ENCODE data around the gene MAGI1. TPM values are rescaled to one million over a fixed set of nuclear protein-coding genes. Genes with fewer than 3 reads are reported as not detected.

MAGI1 gene
- total RNA-seq, 1 donor from 2014 or later = 21.9 TPM

DNA sequence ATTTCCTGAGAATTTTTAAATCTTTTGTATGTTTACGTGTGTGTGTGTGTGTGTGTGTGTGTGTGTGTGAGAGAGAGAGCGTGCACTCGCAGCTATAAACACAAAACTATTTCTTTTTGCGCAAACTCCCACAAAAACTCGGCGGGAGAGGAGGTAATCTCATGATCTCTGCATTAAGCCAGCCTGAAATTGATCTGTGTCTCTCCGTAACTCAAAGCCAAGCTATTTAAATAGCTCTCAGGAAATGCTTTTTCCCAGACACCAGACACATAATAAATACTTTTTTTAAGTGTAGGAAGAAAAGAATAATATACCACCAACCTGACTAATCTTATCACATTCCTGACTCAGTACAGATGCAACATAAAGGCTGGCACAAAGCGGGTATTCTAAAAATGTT, 226.8 kb downstream of the MAGI1 start:
- TF ChIP-seq, protein P1, sequence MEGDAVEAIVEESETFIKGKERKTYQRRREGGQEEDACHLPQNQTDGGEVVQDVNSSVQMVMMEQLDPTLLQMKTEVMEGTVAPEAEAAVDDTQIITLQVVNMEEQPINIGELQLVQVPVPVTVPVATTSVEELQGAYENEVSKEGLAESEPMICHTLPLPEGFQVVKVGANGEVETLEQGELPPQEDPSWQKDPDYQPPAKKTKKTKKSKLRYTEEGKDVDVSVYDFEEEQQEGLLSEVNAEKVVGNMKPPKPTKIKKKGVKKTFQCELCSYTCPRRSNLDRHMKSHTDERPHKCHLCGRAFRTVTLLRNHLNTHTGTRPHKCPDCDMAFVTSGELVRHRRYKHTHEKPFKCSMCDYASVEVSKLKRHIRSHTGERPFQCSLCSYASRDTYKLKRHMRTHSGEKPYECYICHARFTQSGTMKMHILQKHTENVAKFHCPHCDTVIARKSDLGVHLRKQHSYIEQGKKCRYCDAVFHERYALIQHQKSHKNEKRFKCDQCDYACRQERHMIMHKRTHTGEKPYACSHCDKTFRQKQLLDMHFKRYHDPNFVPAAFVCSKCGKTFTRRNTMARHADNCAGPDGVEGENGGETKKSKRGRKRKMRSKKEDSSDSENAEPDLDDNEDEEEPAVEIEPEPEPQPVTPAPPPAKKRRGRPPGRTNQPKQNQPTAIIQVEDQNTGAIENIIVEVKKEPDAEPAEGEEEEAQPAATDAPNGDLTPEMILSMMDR (IDR thresholded peaks at IDR 0.05) = no peak
- H3K9me3 Mint-ChIP-seq (ENCODE audit: unreplicated experiment) = no peaks in the 10 kb centered on the region
- no peaks in the 10 kb centered on the region for H3K27me3 Mint-ChIP-seq (ENCODE audit: unreplicated experiment)
- H3K4me1 Mint-ChIP-seq (ENCODE audit: unreplicated experiment) = peaks cover 15% of the 10 kb centered on the region
- DNase-seq (ENCODE audit: extremely low spot score, unreplicated experiment) = no peak
- no peak overlapping the region for H3K4me3 Mint-ChIP-seq (ENCODE audit: unreplicated experiment)
- H3K27ac Mint-ChIP-seq (ENCODE audit: unreplicated experiment) = no peak overlapping the region
- H3K36me3 Mint-ChIP-seq (ENCODE audit: unreplicated experiment) = no peaks in the 10 kb centered on the region

DNA sequence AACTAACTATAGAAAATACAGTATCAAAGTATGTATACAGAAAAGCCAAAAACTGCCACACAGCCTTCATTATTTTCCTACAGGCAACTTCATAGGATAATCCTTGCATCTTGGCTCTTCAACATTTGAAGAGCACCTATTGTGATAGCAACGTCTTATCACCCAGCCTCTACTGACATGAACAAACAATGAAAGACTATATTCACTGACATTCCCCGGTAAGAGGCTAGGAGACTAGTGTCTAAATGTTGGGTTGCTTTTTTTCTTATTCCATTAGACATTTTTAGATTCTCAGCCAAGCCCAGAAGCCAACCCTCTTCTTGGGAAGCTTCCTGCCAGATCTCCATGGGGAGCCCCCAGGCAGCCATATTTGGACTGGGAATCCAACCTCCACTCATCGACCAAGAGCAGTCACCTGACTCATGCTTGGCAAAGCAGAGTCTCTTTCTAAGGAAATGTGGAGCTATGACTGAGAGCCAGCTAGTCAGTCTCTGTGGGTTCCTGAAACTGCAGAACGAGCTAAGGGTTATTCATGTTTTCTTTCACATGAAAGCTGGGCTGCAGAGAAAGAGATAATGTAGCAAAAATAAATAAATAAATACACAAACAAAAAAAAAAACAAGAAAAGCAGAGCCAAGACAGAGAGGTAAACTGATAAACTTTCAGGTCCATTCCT, 227.5 kb downstream of the MAGI1 start:
- Mint-ChIP-seq H3K36me3 (ENCODE audit: unreplicated experiment) (no peaks in the 10 kb centered on the region), H3K27ac (ENCODE audit: unreplicated experiment) (no peak overlapping the region), H3K4me1 (ENCODE audit: unreplicated experiment) (peaks cover 15% of the 10 kb centered on the region), H3K9me3 (ENCODE audit: unreplicated experiment) (no peaks in the 10 kb centered on the region), H3K4me3 (ENCODE audit: unreplicated experiment) (no peak overlapping the region), H3K27me3 (ENCODE audit: unreplicated experiment) (no peaks in the 10 kb centered on the region)
- TF ChIP-seq, protein P1 (IDR thresholded peaks at IDR 0.05) = no peak
- DNase-seq (ENCODE audit: extremely low spot score, unreplicated experiment) = no peak

DNA sequence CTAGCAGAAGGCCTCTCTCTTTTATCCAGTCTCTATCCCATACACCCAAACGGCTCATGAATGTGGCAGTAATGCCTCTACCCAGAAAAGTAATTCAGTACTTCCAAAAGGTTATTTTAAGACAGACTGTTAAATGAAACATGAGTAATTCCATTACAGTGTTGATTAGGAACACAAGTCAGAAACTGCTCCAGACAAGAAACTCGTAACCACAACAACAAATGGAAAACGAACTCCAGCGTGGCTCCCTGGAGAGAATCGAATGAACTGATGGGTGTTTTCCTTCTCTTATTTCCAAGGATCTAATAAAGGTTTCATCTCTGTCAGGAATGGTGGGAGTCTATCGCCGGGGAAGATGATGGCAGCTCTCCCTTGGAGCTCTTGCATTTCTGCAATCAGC, 228.4 kb downstream of the MAGI1 start:
- Mint-ChIP-seq H3K4me1 (ENCODE audit: unreplicated experiment) (peaks cover 14% of the 10 kb centered on the region), H3K27me3 (ENCODE audit: unreplicated experiment) (no peaks in the 10 kb centered on the region)
- no peak for DNase-seq (ENCODE audit: extremely low spot score, unreplicated experiment)

DNA sequence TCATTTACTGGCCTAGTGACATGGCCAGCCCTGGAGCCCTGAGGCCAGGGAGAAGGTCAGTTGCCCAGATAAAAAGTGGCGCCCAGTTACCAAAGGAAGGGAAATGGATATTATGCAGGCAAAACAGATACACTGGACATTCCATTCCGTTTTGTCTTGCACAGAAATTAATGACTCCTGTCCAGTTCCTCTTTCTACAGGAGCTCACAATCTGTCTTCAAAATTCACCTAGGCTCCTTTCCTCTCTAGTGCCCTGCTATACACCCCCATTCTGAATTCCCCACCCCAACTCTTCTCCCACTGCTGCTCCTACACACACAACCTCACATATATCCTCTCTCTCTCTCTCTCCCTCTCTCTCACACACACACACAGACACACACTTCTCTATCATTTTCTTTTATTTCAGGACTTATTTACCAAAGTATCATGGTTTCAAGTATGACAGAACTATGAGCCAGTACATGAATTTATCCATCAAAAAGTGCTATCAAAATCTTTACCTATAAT, 229.0 kb downstream of the MAGI1 start:
- Mint-ChIP-seq H3K36me3 (ENCODE audit: unreplicated experiment) (peaks cover 2% of the 10 kb centered on the region), H3K4me3 (ENCODE audit: unreplicated experiment) (no peak overlapping the region), H3K27me3 (ENCODE audit: unreplicated experiment) (no peaks in the 10 kb centered on the region), H3K9me3 (ENCODE audit: unreplicated experiment) (no peaks in the 10 kb centered on the region), H3K4me1 (ENCODE audit: unreplicated experiment) (peaks cover 8% of the 10 kb centered on the region), H3K27ac (ENCODE audit: unreplicated experiment) (no peak overlapping the region)
- TF ChIP-seq, protein P1 (IDR thresholded peaks at IDR 0.05) = no peak
- no peak for DNase-seq (ENCODE audit: extremely low spot score, unreplicated experiment)

More for the DNA sequence above, 228.4 kb downstream of the MAGI1 start:
- TF ChIP-seq, protein P1 (IDR thresholded peaks at IDR 0.05) = no peak
- no peaks in the 10 kb centered on the region for H3K9me3 Mint-ChIP-seq (ENCODE audit: unreplicated experiment)
- no peak overlapping the region for H3K27ac Mint-ChIP-seq (ENCODE audit: unreplicated experiment)
- no peak overlapping the region for H3K4me3 Mint-ChIP-seq (ENCODE audit: unreplicated experiment)
- peaks cover 2% of the 10 kb centered on the region for H3K36me3 Mint-ChIP-seq (ENCODE audit: unreplicated experiment)

DNA sequence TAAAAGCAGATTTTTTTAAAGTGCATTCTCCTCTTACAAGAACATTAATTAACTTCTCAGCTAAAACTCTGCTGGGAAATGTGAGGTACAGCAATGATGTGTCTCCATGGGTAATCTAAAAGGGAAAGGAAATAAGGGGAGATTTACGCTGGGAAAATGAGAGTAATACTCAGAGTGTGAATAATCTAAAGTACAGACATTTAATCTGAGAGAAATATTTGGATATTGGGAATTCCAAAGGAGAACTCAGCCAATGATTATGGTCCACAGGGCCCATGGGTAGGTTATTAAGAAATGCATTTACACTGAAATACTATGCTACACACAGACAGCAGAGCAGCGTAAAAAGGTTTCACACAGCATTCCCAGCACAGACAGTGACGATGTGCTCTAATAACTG, 229.9 kb downstream of the MAGI1 start:
- Mint-ChIP-seq H3K4me1 (ENCODE audit: unreplicated experiment) (peaks cover 2% of the 10 kb centered on the region), H3K27ac (ENCODE audit: unreplicated experiment) (no peak overlapping the region), H3K36me3 (ENCODE audit: unreplicated experiment) (peaks cover 2% of the 10 kb centered on the region), H3K9me3 (ENCODE audit: unreplicated experiment) (no peaks in the 10 kb centered on the region), H3K4me3 (ENCODE audit: unreplicated experiment) (no peak overlapping the region), H3K27me3 (ENCODE audit: unreplicated experiment) (no peaks in the 10 kb centered on the region)
- TF ChIP-seq, protein P1 (IDR thresholded peaks at IDR 0.05) = no peak
- DNase-seq (ENCODE audit: extremely low spot score, unreplicated experiment) = no peak

All from osteocyte (in vitro differentiated cells).